K562 (cell line): ENCODE results near the gene SLC24A4. TPM values are rescaled to one million over a fixed set of nuclear protein-coding genes. Genes with fewer than 3 reads are reported as not detected.

ENCODE experiments used
- BRCA1 ChIP-seq, 2 experiments: fragments of 450-650 bp in 1 of 2; sonication (generic) in 1 of 2; formaldehyde crosslinking in 1 of 2; IDR thresholded peaks; 2 replicates each; pipeline versions ENCODE4 v1.5.0 to v1.6.1; 2017 to 2020; ENCODE audit warnings: mild to moderate bottlenecking in 1 of 2, missing genetic modification reagents in 1 of 2
- CLOCK ChIP-seq: fragments of 250-450 bp; sonication (Bioruptor Pico); IDR thresholded peaks from 2 replicates; pipeline ENCODE4 v1.4.0; 2020; ENCODE audit warnings: mild to moderate bottlenecking, moderate library complexity, borderline replicate concordance
- MEF2D ChIP-seq: conservative IDR thresholded peaks from 2 replicates; pipeline ENCODE4 v1.6.1; 2016; ENCODE audit warnings: low read depth, missing genetic modification characterization, missing compliant biosample characterization
- MGA ChIP-seq: fragments of 450-650 bp; IDR thresholded peaks from 2 replicates; pipeline ENCODE4 v1.6.1; 2016; ENCODE audit warnings: mild to moderate bottlenecking, moderate library complexity
- TBL1XR1 ChIP-seq, 2 experiments: IDR thresholded peaks; 2 replicates each; pipeline ENCODE4 v1.6.1; 2012; ENCODE audit warnings: improper control_type of control experiment in 2 of 2, low read length in 2 of 2, mild to moderate bottlenecking in 1 of 2
- ZBTB1 ChIP-seq: sonication (generic); formaldehyde crosslinking; IDR thresholded peaks from 2 replicates; pipeline ENCODE4 v1.8.1; 2023; ENCODE audit warnings: missing genetic modification reagents, low read depth, mild to moderate bottlenecking, borderline replicate concordance
- ZNF232 ChIP-seq: sonication (generic); formaldehyde crosslinking; IDR thresholded peaks from 2 replicates; pipeline ENCODE4 v1.8.0; 2022; ENCODE audit warnings: mild to moderate bottlenecking, missing genetic modification reagents
- polyA plus RNA-seq, 8 experiments: library from polyadenylated mRNA; depleted of rRNA in 4 of 8; stranded (reverse) in 5 of 8; unstranded in 3 of 8; fragments of >200 nt; fragmentation: Nextera tagmentation in 2 of 8; fragmentation: Illumina TruSeq in 1 of 8; extraction: Ambion mirVana in 2 of 8; extraction: Trizol in 1 of 8; gene quantifications; 2 replicates each; pipeline versions ENCODE4 v1.2.1 to v1.2.3, GENCODE V29; 2011 to 2014; ENCODE audit warnings: inconsistent platforms in 1 of 8, missing spikeins in 1 of 8
- total RNA-seq, 7 experiments: library from RNA; depleted of rRNA in 6 of 7; stranded (reverse); fragments of >200 nt in 6 of 7; fragmentation: Illumina TruSeq in 2 of 7; extraction: Trizol in 2 of 7; gene quantifications; 2 replicates each; pipeline versions ENCODE4 v1.2.1 to v1.2.3, GENCODE V29; 2011 to 2021; ENCODE audit warnings: low replicate concordance in 1 of 7
- TF ChIP-seq, protein P1 (sequence below): sonication (generic); formaldehyde crosslinking; IDR thresholded peaks from 2 replicates; pipeline ENCODE4 v1.8.0; 2022; ENCODE audit warnings: mild to moderate bottlenecking, missing genetic modification reagents

SLC24A4 gene
- total and polyA plus RNA-seq, 9 of the 15 experiments (the other 6 are each of a cell fraction or from before 2014, with no cell fraction given): not detected

DNA sequence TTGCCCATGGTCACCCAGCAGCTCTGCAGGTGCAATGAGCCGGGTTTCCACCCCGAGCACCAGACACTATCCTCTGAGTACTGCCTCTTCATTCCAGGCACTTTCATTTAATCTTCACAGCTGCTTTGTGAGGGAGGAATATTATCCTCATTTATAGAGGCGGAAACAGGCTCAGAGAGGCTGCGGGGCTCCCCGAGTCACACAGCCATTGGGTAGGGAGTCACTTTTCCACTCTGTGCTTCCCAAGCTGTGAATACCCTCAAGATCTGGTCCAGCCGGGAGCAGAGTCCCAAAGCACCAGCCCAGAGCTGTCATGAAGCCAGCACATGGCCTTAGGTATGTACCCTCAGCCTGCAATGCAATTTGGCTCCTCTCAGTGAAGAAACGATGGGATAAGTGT, 138.9 kb downstream of the SLC24A4 start (continued):
- TF ChIP-seq MGA (no peak), ZNF232 (CRISPR knock-in tag) (no peak), TBL1XR1 (IDR thresholded peaks at IDR 0.05; ENCODE audit: low read length in 2 of 2) (no peak), ZBTB1 (CRISPR knock-in tag) (no peak), BRCA1 (IDR thresholded peaks at IDR 0.05) (no peak), BRCA1 (CRISPR knock-in tag; IDR thresholded peaks at IDR 0.05) (no peak), CLOCK (CRISPR knock-in tag) (no peak), MEF2D (tag) (no peak)
- TF ChIP-seq, protein P1, sequence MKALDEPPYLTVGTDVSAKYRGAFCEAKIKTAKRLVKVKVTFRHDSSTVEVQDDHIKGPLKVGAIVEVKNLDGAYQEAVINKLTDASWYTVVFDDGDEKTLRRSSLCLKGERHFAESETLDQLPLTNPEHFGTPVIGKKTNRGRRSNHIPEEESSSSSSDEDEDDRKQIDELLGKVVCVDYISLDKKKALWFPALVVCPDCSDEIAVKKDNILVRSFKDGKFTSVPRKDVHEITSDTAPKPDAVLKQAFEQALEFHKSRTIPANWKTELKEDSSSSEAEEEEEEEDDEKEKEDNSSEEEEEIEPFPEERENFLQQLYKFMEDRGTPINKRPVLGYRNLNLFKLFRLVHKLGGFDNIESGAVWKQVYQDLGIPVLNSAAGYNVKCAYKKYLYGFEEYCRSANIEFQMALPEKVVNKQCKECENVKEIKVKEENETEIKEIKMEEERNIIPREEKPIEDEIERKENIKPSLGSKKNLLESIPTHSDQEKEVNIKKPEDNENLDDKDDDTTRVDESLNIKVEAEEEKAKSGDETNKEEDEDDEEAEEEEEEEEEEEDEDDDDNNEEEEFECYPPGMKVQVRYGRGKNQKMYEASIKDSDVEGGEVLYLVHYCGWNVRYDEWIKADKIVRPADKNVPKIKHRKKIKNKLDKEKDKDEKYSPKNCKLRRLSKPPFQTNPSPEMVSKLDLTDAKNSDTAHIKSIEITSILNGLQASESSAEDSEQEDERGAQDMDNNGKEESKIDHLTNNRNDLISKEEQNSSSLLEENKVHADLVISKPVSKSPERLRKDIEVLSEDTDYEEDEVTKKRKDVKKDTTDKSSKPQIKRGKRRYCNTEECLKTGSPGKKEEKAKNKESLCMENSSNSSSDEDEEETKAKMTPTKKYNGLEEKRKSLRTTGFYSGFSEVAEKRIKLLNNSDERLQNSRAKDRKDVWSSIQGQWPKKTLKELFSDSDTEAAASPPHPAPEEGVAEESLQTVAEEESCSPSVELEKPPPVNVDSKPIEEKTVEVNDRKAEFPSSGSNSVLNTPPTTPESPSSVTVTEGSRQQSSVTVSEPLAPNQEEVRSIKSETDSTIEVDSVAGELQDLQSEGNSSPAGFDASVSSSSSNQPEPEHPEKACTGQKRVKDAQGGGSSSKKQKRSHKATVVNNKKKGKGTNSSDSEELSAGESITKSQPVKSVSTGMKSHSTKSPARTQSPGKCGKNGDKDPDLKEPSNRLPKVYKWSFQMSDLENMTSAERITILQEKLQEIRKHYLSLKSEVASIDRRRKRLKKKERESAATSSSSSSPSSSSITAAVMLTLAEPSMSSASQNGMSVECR (CRISPR knock-in tag): no peak
